GM21825 (cell line): Measurements from ENCODE around the gene TENM3.

Experiments used
- ATAC-seq: cut with Tn5 transposase; IDR thresholded peaks from one replicate; pipeline ENCODE4 v1.9.1; 2021; ENCODE audit warnings: mild to moderate bottlenecking, moderate library complexity; ENCODE audit not compliant: unreplicated experiment

TENM3 gene

GRCh38 chr4:182325397-182325796 lies 82.2 kb downstream of the TENM3 start:
- ATAC-seq, result no peak

DNA sequence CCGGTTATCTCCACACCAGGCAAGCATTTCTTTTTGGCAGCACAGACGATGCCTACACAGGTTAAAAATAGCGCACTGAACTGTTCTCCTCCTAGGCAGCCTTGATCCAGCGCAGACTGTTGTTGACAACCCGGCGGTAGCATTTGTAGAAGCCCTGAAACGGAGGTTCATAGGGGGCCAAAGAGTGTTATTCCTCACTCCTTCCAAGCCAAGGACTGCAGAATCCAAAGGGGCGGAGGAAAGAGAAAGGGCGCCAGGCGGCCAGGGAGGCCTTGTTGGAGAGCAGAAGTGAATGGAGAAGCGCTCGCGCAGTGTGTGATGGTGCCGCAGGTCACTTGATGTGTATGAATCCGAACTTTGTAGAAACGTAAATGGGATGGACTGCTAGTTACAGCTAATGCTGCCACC lies 82.7 kb downstream of the TENM3 start:
- ATAC-seq, result no peak

DNA sequence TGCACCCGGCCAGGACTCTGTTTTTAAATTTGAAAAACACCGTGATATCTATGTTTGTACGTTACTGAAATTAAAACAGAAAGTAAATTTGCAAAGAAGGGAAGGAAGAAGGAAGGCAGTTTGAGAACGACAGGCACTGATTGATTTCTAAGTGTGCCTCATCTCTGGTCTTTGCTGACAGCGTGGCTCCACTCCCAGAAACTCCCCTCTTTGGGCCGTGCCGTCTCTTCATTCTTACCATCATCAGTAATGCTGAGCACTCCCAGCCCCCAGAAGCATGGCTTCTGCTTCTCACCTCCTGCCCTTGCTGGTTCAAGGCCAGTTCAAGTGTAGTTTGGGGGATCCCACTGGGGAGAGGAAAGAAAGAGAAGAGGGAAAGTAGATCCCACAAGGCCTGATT lies 85.3 kb downstream of the TENM3 start:
- no peak for ATAC-seq

GRCh38 chr4:182337366-182337765 lies 94.2 kb downstream of the TENM3 start:
- ATAC-seq, result no peak

DNA sequence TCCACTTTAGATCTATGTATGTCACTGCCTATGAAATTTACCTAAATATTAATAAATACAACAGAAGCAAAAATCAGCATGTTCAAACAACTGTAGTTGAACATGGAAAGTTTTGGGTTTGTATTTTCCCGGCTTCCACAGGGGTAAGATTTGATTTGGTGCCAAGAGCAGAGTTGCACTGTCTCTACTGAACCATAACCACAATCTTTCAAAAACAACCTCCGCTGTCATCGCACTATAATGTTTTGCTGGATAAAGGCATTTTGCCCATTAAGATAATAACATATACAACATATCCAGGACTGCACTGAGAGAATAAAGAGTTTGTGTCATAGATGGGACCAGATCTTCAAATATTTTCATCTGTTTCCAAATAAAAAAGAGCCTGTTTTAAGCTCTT lies 94.9 kb downstream of the TENM3 start:
- ATAC-seq, result no peak

DNA sequence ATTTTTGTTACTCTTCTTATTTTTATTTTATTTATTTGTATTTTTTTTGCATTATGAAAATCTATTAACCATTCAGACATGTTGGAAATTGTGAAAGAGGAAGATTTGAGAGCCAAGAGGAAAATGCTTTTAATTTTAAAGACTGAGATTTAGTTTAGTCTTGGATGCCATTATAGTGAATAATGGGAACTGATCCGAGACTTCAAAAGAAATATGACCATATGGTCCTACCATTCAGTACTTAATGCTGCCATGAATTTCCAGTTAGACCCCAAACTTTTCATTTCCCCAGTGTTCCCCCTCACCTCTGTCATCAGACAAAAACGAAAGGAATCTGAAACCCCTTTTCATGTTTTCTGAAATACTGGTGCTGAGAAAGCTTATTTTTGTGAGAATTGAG lies 95.5 kb downstream of the TENM3 start:
- no peak for ATAC-seq

DNA sequence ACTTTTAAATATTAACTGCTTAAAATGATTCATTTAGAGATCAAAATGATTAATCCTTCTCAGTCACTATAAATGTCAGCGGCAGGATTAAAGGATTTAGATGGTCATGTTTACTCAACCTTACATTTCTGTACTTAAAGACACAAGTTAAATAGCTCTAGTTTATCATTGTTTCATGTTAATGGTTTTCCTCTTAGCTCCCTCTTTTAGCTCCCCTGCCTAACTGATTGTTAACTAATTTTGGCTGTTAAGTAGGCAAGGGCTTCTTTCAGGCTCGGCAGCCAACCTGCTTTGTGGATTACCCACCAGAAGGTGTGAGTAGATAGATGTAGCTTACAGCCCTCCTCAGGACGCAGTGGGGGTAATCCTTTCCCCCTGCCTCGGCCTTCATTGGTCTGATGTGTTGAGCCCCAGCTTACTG lies 96.0 kb downstream of the TENM3 start:
- no peak for ATAC-seq

- no peak for ATAC-seq
These were observed 100.3 kb downstream of the TENM3 start for GRCh38 chr4:182343453-182343852.

GRCh38 chr4:182344968-182345367 lies 101.8 kb downstream of the TENM3 start:
- no peak for ATAC-seq

DNA sequence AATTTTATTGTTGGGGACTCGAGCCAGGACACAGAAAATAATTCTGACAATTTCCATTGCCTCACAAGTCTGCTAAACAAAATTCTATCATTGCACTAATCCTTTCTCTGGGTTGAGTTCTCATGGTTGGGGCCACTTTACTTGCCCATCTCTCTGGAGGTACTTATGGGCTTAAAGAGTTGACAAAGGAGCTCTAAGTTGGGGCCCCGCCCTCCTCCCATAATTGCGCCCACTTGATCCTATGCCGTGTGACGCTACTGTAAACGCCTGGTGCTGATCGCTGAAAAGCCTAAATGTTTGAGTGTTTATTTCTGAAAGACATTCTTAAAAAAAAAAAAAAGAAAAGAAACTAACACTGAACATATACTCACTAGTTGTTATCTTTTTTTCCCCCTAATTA lies 103.0 kb downstream of the TENM3 start:
- ATAC-seq, result no peak

DNA sequence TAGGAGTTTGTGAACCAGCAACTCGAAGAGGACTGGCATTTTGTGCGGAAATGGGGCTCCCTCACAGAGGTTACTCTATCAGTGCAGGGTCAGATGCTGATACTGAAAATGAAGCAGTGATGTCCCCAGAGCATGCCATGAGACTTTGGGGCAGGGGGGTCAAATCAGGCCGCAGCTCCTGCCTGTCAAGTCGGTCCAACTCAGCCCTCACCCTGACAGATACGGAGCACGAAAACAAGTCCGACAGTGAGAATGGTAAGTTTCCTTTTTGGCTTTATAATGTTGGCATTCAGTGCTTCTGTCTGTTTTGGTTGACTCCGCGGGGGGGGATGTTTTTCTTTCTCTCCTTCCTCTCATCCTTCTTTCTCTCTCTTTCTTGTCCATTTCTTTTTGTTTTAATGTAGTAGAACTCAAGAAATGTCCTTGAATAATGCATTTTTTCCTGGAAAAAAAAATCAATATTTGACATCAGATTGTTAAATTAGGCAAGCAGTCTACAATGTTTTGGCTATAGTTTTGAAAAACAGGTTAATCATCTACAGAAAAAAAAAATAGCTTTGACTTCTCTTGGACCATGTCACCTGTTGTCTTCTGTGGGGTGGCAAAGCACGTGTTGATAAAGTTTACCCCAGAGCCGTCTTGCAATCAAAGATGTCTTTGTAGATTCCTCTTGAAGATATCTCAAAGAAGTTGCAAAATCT lies 103.6 kb downstream of the TENM3 start:
- ATAC-seq, result no peak

- ATAC-seq, result no peak
These were observed 105.7 kb downstream of the TENM3 start for GRCh38 chr4:182348779-182349326.

DNA sequence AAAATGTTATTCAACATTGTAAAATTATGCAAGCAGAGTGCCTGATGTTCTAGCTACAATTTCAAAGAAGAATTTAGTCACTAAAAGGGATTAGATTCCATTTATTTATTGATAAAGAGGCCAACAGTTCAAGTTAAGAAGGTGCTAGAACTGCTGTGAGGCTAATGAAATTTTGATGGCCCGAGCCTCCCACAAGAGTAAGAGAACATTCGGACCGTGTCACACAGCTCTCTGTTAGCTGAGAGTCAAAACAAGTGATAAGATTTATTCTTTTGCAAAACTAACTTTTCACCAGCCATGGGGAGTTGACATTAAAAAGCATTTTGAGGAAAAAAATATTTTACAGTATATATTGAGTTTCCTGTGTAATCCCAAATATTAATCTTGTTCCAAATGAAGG lies 106.8 kb downstream of the TENM3 start:
- no peak for ATAC-seq

- ATAC-seq, result no peak
These were observed 108.3 kb downstream of the TENM3 start for GRCh38 chr4:182351485-182351884.

- no peak for ATAC-seq
These were observed 110.9 kb downstream of the TENM3 start for GRCh38 chr4:182354106-182354505.

DNA sequence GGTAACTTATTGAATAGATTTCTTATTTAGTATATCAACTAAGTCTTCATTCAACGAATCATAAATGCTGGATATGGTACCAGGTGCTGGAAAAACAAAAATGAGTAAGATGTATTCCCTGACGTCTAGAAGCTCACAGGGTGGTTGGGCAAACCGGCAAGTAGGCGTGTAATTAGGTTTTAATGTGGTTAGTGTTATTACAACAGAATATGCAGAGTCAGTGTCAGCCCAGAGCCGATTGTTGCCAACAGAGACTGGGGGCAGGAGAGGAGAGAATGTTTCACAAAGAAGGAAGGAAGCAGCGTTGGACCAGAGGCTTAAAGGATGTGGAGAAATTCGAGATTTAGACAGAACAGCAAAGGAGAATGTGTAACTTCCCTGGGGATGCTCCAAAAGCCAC lies 111.7 kb downstream of the TENM3 start:
- ATAC-seq, result no peak

DNA sequence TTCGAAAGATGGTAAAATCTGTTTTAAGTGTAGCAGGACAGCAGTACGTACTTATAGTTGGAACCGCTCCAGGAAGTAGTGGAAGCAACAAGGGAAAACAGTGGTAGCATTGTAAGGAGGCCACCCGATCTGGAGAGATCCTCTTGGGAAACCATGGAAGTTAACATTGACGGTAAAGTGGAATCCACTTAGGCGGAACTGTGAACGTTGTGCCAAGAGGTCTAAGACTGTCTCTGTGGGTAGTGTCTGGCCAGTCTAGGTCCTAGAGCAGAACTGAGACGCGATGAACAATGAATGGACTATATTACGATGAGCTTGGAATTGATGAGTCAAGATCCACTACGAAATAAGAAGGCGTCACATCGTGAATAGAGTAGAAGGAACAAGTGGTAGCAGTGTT lies 124.0 kb downstream of the TENM3 start:
- ATAC-seq, result no peak

GRCh38 chr4:182369211-182369610 lies 126.0 kb downstream of the TENM3 start:
- no peak for ATAC-seq

- ATAC-seq, result no peak
These were observed 127.3 kb downstream of the TENM3 start for GRCh38 chr4:182370491-182370890.

- ATAC-seq, result no peak
These were observed 137.6 kb downstream of the TENM3 start for GRCh38 chr4:182380771-182381181.

DNA sequence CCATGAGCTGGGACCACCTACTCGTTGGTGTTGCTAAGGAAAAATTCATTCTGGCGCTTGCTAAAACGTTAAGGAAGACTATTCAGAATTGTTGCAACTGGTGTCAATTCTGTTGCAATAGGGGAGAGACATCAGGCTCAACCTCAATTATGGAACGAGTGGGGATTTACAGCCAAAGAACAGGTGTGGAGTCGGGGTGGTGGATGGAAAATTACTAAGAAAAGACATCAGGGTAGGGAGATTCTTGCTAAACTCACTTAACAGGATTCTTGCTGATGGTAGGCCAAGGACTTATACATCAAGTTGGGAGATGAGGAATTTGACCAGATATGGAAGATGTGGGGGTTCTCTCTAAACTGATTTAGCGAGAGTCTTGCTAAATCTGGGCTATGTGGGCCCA lies 139.7 kb downstream of the TENM3 start:
- no peak for ATAC-seq

DNA sequence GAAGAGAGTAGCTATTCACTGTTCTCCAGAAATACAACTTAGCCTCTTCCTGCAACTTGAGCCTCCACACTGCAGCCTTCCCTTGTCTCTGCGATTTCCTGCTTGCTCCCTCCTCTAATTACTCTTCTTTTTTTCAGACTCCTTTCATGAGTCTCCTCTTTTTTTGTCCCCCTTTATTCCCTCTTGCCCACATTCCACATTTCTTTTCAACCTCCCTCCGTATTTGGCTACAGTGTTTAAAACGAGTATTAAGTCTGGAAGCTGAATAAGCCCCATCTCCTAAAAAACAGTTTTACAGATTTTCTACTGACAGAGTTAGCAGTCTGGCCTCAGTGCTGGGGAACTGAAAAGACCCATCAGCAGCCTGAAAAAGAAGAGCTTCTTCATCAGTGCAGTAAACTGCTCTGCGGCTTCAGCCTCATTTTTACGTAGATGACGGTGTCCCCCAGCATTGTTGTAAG lies 141.5 kb downstream of the TENM3 start:
- no peak for ATAC-seq

DNA sequence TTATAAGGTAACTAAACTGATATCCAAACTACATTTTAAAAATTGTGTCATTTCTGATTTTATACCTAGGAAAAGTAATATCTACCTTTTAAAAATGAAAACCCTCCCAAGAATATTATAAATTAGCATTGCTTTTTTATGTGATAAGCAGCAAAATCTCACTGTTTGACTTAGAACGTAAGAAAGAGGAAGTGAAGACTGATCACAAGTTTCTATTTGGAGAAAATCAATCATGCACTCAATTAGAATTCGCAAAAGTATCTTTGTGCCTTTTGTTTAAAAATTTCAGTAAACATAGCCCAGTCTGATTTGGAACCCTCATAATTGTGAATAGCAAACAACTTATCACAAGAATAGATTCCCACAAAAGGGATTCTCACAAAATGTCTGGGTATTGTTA lies 142.7 kb downstream of the TENM3 start:
- no peak for ATAC-seq
